ENCODE measurements around the gene MED10.

MED10 gene

GRCh38 chr5:6377905-6378765 is at the start of gene MED10:
Gene MED10, minus strand, starts transcription at chr5:6378547. Its CDS starts 64 bp downstream, at chr5:6378483.
- FAIRE-seq (no peak), DNase-seq (ENCODE audit: insufficient read length, low spot score) (peak; percentile 69)
- TF ChIP-seq CTCF (IDR thresholded peaks at IDR 0.05; ENCODE audit: insufficient read depth, missing control alignments): no peak

GRCh38 chr5:6427694-6428093 is 49.3 kb upstream of the MED10 start:
- DNase-seq (ENCODE audit: insufficient read length, low spot score) (no peak), FAIRE-seq (no peak)
- no peak for TF ChIP-seq CTCF (IDR thresholded peaks at IDR 0.05; ENCODE audit: insufficient read depth, missing control alignments)

- TF ChIP-seq CTCF (IDR thresholded peaks at IDR 0.05; ENCODE audit: insufficient read depth, missing control alignments): no peak
- DNase-seq (ENCODE audit: insufficient read length, low spot score) (no peak), FAIRE-seq (no peak)
Observed at GRCh38 chr5:6424700-6425099, 46.4 kb upstream of the MED10 start.

- DNase-seq (ENCODE audit: insufficient read length, low spot score): no peak
- TF ChIP-seq CTCF (IDR thresholded peaks at IDR 0.05; ENCODE audit: insufficient read depth, missing control alignments): no peak
- no peak for FAIRE-seq
Observed at GRCh38 chr5:6424110-6424659, 45.8 kb upstream of the MED10 start.

- FAIRE-seq: no peak
- no peak for DNase-seq (ENCODE audit: insufficient read length, low spot score)
- no peak for TF ChIP-seq CTCF (IDR thresholded peaks at IDR 0.05; ENCODE audit: insufficient read depth, missing control alignments)
Observed at GRCh38 chr5:6423327-6424109, 45.2 kb upstream of the MED10 start.

- FAIRE-seq: no peak
- no peak for TF ChIP-seq CTCF (IDR thresholded peaks at IDR 0.05; ENCODE audit: insufficient read depth, missing control alignments)
Observed at GRCh38 chr5:6419340-6419852, 41.0 kb upstream of the MED10 start.

More at GRCh38 chr5:6419340-6419852, 41.0 kb upstream of the MED10 start:
- no peak for DNase-seq (ENCODE audit: insufficient read length, low spot score)

Measured in D721Med (cell line).